HepG2 (cell line): ENCODE measurements around the gene EPO. TPM values are rescaled to one million over a fixed set of nuclear protein-coding genes. Genes with fewer than 3 reads are reported as not detected.

Source experiments
- AHDC1 ChIP-seq: sonication (generic); formaldehyde crosslinking; IDR thresholded peaks from 2 replicates; pipeline ENCODE4 v1.5.1; 2020; ENCODE audit warnings: mild to moderate bottlenecking, missing genetic modification reagents, borderline replicate concordance
- GFI1 ChIP-seq: sonication (generic); formaldehyde crosslinking; IDR thresholded peaks from 2 replicates; pipeline ENCODE4 v1.5.0; 2020; ENCODE audit warnings: missing genetic modification reagents, mild to moderate bottlenecking, borderline replicate concordance
- NFYB ChIP-seq: sonication (generic); formaldehyde crosslinking; IDR thresholded peaks from 2 replicates; pipeline ENCODE4 v1.4.0; 2020; ENCODE audit warnings: missing genetic modification reagents
- TIGD3 ChIP-seq: sonication (generic); formaldehyde crosslinking; IDR thresholded peaks from 2 replicates; pipeline ENCODE4 v1.5.1; 2020; ENCODE audit warnings: mild to moderate bottlenecking, missing genetic modification reagents, borderline replicate concordance
- ZBTB10 ChIP-seq: sonication (generic); formaldehyde crosslinking; IDR thresholded peaks from 2 replicates; pipeline ENCODE4 v1.4.0; 2020; ENCODE audit warnings: missing genetic modification reagents, borderline replicate concordance
- ZNF609 ChIP-seq: sonication (generic); formaldehyde crosslinking; IDR thresholded peaks from 2 replicates; pipeline ENCODE4 v1.4.0; 2020; ENCODE audit warnings: mild to moderate bottlenecking, missing genetic modification reagents, borderline replicate concordance
- ZNF816 ChIP-seq: sonication (generic); formaldehyde crosslinking; IDR thresholded peaks from 2 replicates; pipeline ENCODE4 v1.8.0; 2022; ENCODE audit warnings: missing genetic modification reagents, mild to moderate bottlenecking, borderline replicate concordance
- ZSCAN29 ChIP-seq: sonication (generic); formaldehyde crosslinking; conservative IDR thresholded peaks from 2 replicates; pipeline ENCODE4 v1.4.0; 2020; ENCODE audit warnings: mild to moderate bottlenecking, missing genetic modification reagents
- polyA plus RNA-seq, 8 experiments: library from polyadenylated mRNA; depleted of rRNA in 3 of 8; stranded (reverse) in 7 of 8; unstranded in 1 of 8; fragments of >200 nt; fragmentation: Illumina TruSeq in 4 of 8; extraction: Trizol in 4 of 8; gene quantifications; 2 replicates each; pipeline versions ENCODE4 v1.2.1 to v1.2.3, GENCODE V29; 2011 to 2016; ENCODE audit warnings: low read depth in 4 of 8, missing spikeins in 1 of 8, mixed read lengths in 1 of 8; ENCODE audit not compliant: insufficient read depth in 1 of 8
- total RNA-seq, 5 experiments: library from RNA; depleted of rRNA; stranded (reverse); fragments of >200 nt; fragmentation: Illumina TruSeq; extraction: Trizol; gene quantifications; 2 replicates each; pipeline ENCODE4 v1.2.3, GENCODE V29; 2016; ENCODE audit warnings: low read depth in 1 of 5

Gene EPO
- total and polyA plus RNA-seq, 2 of the 13 experiments (the other 11 are each of a cell fraction or from before 2014, with no cell fraction given) = 10.3 to 25.7 TPM

- TF ChIP-seq ZNF609 (CRISPR knock-in tag) = peak; percentile 84
- TF ChIP-seq ZBTB10 (CRISPR knock-in tag) = no peak
- peak; percentile 67; the same call in 1 of the 2 replicates for TF ChIP-seq GFI1 (CRISPR knock-in tag)
- no peak for TF ChIP-seq NFYB (CRISPR knock-in tag)
- peak; percentile 70; the same call in 1 of the 2 replicates for TF ChIP-seq AHDC1 (CRISPR knock-in tag)
- peak; percentile 72; the same call in 1 of the 2 replicates for TF ChIP-seq ZNF816 (CRISPR knock-in tag)
- 0 out of 2 replicates have a peak, but pooled peaks have one; percentile 42 for TF ChIP-seq ZSCAN29 (CRISPR knock-in tag)
- no peak for TF ChIP-seq TIGD3 (CRISPR knock-in tag)
Observed at GRCh38 chr7:100723732-100724275, 3.5 kb downstream of the EPO start (continued).
